Omental fat pad (tissue), 4 donors: ENCODE data around the gene DSG3. TPM values are rescaled to one million over a fixed set of nuclear protein-coding genes. Genes with fewer than 3 reads are reported as not detected.
"Not testable (repeated sequence)": the region's sequence is repeated elsewhere in the genome, so short reads cannot be mapped to it uniquely, and the experiment has no call there.

ENCODE experiments used
- ATAC-seq: fragments of 150-250 bp; one replicate; pipeline ENCODE4 v1.9.1; 2016; ENCODE audit warnings: mild to moderate bottlenecking, moderate library complexity; ENCODE audit not compliant: low FRiP score
- DNase-seq: peaks from one replicate; pipeline ENCODE4 v3.0.0-alpha.2; 2019; ENCODE audit warnings: low spot score
- total RNA-seq, 4 donors: library from RNA; depleted of rRNA; stranded (reverse); fragments of >200 nt; gene quantifications; one replicate each; pipeline ENCODE4 v1.1.0, GENCODE V29; 2016
- TF ChIP-seq, protein P1 (sequence below), 3 donors: fragments of 450-650 bp; IDR thresholded peaks; one replicate each; pipeline ENCODE4 v1.5.1; 2016 to 2017; ENCODE audit warnings: antibody characterized with exemption in 3 of 3, mild to moderate bottlenecking in 3 of 3, moderate library complexity in 2 of 3

The DSG3 gene
- total RNA-seq, 4 donors from 2014 or later = not detected

DNA sequence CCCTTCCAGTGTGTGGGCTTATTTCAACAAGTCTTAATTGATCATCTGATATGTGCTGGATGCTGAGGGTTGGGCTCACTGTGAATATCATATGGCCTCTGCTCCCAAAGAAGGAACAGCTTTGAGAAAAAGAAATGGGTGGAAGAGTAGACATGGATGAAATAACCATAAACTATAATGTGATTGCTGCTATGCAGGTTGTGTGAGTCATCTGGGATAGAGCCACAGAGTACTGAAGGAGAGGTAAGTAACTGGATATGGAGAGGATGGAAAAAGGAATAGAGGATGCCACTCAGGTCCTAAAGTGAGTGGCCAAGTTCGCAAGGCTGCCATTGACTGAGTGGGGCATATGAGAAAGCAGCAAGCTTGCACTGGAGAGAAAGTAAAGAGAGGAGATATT lies 41.8 kb downstream of the DSG3 start:
- TF ChIP-seq, protein P1, sequence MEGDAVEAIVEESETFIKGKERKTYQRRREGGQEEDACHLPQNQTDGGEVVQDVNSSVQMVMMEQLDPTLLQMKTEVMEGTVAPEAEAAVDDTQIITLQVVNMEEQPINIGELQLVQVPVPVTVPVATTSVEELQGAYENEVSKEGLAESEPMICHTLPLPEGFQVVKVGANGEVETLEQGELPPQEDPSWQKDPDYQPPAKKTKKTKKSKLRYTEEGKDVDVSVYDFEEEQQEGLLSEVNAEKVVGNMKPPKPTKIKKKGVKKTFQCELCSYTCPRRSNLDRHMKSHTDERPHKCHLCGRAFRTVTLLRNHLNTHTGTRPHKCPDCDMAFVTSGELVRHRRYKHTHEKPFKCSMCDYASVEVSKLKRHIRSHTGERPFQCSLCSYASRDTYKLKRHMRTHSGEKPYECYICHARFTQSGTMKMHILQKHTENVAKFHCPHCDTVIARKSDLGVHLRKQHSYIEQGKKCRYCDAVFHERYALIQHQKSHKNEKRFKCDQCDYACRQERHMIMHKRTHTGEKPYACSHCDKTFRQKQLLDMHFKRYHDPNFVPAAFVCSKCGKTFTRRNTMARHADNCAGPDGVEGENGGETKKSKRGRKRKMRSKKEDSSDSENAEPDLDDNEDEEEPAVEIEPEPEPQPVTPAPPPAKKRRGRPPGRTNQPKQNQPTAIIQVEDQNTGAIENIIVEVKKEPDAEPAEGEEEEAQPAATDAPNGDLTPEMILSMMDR (IDR thresholded peaks at IDR 0.05) = no peak
- ATAC-seq = no peak
- no peak for DNase-seq

DNA sequence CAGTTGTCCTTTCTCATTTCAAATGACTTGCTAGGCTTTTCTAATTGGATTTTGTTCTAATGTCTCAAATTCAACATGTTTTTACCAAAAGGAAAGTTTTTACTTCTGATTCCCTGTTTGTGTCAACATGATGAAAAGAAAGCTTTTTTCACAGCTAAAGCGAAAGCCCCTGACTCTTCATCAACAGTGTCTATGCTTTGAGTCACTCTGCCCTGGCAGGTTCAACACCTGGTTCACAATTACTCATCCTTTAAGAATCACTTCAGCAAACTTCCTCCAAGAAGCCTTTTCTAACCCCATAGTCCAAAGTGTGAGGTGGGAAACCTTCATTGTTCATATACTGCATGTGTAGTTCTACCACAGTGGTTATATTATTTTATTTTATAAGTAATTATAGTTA lies 42.8 kb downstream of the DSG3 start:
- ATAC-seq = peak; percentile 60
- TF ChIP-seq, protein P1 (IDR thresholded peaks at IDR 0.05) = no peak
- no peak for DNase-seq

DNA sequence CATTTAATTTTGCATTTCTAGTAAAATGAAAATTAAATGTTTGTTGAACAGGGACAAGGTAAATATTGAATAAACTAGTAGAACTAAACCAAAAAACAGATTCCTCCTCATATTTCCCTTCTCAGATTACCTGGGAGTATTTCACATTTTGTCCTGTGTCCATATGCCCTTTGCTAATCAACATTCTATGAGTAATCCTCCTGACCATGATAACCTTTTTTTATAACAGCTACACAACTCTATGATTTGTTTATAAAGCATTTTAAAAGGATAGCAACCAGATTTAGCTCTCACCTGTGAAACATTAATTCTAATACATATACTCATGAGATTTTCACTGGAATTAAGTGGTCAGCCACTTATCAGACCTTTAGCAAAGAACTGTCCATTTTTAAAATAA lies 43.3 kb downstream of the DSG3 start:
- no peak for DNase-seq
- TF ChIP-seq, protein P1 (IDR thresholded peaks at IDR 0.05) = no peak
- ATAC-seq = no peak

DNA sequence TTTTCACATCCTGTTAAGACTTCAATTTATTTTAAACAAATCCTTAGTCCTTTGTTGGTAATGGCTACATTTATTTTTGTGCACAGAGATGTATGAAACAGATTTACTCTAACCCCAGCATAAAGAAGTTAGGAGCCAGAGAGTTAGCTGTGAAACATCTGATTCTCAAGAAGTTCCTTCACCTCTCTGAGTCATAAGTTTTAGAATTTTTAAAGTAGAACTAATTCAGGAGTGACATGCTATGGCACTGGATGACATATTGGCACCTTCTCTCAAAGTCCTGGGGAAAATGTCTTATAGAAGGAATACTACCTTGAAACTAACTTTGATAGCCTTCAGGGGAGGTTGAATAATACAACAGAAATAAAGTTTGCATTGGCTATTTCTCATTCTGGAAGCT lies 44.0 kb downstream of the DSG3 start:
- TF ChIP-seq, protein P1 (IDR thresholded peaks at IDR 0.05) = no peak
- ATAC-seq (no peak), DNase-seq (no peak)

DNA sequence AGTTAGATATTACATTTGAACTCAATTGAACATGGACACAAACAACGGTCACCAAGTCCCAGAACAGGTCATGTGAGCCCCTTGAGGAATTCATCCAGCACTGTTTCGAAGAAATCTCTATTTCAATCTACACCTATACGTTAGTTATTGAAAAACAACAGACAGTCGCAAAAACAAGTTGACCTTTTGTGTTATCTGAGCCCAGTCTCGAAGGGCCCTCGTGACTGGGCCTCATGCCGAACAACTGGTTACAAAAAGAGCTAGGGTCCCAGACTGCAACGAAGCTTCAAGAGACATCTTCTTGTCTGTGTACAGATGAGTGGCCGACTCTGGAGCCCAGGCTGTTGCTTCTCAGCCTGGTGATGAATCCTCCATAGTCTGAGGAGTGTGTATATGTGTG lies 45.1 kb downstream of the DSG3 start:
- DNase-seq (no peak), ATAC-seq (no peak)
- TF ChIP-seq, protein P1 (IDR thresholded peaks at IDR 0.05) = no peak

DNA sequence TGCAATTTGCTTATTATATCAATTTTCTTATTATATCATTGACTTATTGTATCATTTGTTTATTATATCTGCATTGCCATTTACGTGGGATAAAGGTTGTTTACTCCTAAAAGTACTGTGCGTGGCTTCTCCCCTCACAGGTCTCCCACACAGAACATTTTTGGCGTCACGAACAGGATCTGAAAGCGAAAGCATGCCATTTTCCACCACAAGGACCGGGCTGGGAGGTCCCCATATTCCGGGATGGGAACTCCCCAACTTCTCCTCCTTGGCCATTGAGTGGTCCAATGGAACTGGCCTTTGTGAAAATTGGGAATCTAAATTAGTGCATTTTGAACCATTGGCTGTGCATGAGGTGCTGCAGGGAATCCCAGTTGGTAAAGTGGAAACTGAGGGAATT lies 45.6 kb downstream of the DSG3 start:
- TF ChIP-seq, protein P1 (IDR thresholded peaks at IDR 0.05) = no peak
- no peak for ATAC-seq
- no peak for DNase-seq

DNA sequence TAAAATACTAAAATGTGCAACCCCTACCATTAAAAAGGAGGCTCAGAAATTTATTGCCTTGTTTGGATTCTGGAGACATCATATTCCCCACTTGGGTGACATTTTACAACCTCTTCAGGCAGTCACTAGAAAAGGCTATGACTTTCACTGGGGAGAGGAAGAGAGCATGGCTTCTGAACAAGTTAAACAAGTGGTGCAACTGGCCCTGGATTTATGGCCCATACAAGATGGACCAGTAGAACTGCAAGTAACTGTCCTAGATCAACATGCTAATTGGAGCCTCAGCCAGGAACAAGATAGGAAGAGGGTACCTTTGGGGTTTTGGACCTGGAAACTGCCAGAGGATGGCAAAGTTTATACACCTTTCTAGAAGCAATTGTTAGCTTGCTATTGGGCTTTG lies 46.4 kb downstream of the DSG3 start:
- DNase-seq (no peak), ATAC-seq (no peak)
- TF ChIP-seq, protein P1 (IDR thresholded peaks at IDR 0.05) = no peak

DNA sequence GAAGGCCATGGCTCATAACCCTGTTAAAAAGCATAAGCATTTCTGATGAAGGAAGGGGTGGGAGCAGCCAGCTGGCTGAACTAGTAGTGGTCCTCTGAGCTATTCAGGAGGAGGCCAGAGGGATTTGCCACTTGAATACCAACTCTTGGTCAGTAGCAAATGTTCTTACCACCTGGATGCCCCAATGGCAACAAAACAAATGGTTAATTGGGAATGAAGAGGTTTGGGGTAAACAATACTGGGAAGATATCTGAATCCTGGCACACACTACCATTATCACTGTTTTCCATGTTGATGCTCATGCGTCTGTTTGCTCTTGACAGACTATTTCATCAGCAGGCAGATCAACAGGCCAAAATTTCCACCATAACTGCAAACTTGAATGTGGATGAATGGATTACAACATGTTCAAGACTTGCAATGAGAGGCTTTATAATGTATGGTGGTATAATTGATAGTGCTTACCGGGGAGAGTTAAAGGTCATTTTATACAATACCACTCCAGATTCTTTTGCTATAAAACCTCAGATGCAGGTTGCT lies 47.2 kb downstream of the DSG3 start:
- ATAC-seq, DNase-seq: not testable (repeated sequence)
